Thoracic aorta (tissue), 2 donors: ENCODE data around the gene ELAVL1. TPM values are rescaled to one million over a fixed set of nuclear protein-coding genes. Genes with fewer than 3 reads are reported as not detected.

ENCODE experiments used
- ATAC-seq: fragments of 150-250 bp; one replicate; pipeline ENCODE4 v1.8.0; 2017; ENCODE audit warnings: low read depth; ENCODE audit not compliant: insufficient number of reproducible peaks, low FRiP score
- DNase-seq: peaks from one replicate; pipeline ENCODE4 v3.0.0-alpha.2; 2020; ENCODE audit warnings: low spot score
- H3K27ac ChIP-seq, 2 donors: fragments of 200-600 bp; sonication (generic); 1 replicate in 1 of 2; 2 replicates in 1 of 2; pipeline ENCODE4 v1.5.1; 2016; ENCODE audit warnings: mild to moderate bottlenecking in 2 of 2, moderate library complexity in 2 of 2
- H3K27me3 ChIP-seq: fragments of 200-600 bp; sonication (generic); replicated peaks from 2 replicates; pipeline ENCODE4 v1.6.0; 2016; ENCODE audit warnings: mild to moderate bottlenecking; ENCODE audit not compliant: insufficient read depth
- H3K36me3 ChIP-seq: fragments of 200-600 bp; sonication (generic); one replicate; pipeline ENCODE4 v1.5.1; 2016
- H3K4me1 ChIP-seq, 2 donors: fragments of 200-600 bp; sonication (generic); 1 replicate in 1 of 2; 2 replicates in 1 of 2; pipeline versions ENCODE4 v1.5.1 to v1.6.0; 2016; ENCODE audit warnings: low read depth in 2 of 2, mild to moderate bottlenecking in 1 of 2; ENCODE audit not compliant: control insufficient read depth in 1 of 2
- H3K4me3 ChIP-seq: fragments of 200-600 bp; sonication (generic); 2 replicates; pipeline ENCODE4 v1.5.1; 2016; ENCODE audit warnings: mild to moderate bottlenecking
- H3K9me3 ChIP-seq: fragments of 200-600 bp; sonication (generic); 2 replicates; pipeline ENCODE4 v1.5.1; 2016
- total RNA-seq, 2 donors: library from RNA; depleted of rRNA; stranded (reverse); fragments of >200 nt; gene quantifications; one replicate each; pipeline versions ENCODE4 v1.1.0 to v1.2.3, GENCODE V29; 2016
- TF ChIP-seq, protein P1 (sequence below): fragments of 200-600 bp; sonication (generic); IDR thresholded peaks from one replicate; pipeline ENCODE4 v1.5.1; 2019; ENCODE audit warnings: antibody characterized with exemption

ELAVL1 gene
- total RNA-seq, 2 donors from 2014 or later = 33.6 to 39.2 TPM

DNA sequence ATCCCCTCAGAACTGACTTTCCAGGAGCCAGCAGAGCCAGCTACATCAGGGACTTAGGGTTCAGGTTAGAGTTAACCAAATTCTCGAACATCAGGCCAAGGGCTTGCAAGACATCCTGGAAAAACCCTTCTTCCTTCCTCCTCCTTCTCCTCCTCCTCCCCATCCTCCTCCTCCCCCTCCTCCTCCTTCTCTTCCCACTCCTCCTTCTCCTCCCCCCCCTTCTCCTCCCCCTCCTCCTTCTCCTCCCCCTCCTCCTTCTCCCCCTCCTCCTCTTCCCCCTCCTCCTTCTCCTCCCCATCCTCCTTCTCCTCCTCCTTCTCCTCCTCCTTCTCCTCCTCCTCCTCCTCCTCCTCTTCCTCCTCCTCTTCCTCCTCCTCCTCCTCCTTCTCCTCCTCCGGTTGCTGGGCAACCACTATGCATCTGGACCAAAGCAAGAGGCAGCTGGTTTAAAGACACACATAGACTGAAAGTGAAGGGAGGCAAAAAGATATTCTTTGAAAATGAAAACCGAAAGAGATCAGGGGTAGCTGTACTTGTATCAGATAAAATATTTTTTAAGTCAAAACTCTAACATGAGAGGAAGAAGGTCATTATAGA, 41.2 kb upstream of the ELAVL1 start:
- TF ChIP-seq, protein P1, sequence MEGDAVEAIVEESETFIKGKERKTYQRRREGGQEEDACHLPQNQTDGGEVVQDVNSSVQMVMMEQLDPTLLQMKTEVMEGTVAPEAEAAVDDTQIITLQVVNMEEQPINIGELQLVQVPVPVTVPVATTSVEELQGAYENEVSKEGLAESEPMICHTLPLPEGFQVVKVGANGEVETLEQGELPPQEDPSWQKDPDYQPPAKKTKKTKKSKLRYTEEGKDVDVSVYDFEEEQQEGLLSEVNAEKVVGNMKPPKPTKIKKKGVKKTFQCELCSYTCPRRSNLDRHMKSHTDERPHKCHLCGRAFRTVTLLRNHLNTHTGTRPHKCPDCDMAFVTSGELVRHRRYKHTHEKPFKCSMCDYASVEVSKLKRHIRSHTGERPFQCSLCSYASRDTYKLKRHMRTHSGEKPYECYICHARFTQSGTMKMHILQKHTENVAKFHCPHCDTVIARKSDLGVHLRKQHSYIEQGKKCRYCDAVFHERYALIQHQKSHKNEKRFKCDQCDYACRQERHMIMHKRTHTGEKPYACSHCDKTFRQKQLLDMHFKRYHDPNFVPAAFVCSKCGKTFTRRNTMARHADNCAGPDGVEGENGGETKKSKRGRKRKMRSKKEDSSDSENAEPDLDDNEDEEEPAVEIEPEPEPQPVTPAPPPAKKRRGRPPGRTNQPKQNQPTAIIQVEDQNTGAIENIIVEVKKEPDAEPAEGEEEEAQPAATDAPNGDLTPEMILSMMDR = no peak
- Histone ChIP-seq H3K27ac (no peak overlapping the region), H3K9me3 (no peaks in the 10 kb centered on the region), H3K27me3 (no peaks in the 10 kb centered on the region), H3K36me3 (no peaks in the 10 kb centered on the region), H3K4me1 (peaks cover 0 to 5% of the 10 kb centered on the region in 2 donors), H3K4me3 (no peak overlapping the region)
- no peak for DNase-seq
- no peak for ATAC-seq

DNA sequence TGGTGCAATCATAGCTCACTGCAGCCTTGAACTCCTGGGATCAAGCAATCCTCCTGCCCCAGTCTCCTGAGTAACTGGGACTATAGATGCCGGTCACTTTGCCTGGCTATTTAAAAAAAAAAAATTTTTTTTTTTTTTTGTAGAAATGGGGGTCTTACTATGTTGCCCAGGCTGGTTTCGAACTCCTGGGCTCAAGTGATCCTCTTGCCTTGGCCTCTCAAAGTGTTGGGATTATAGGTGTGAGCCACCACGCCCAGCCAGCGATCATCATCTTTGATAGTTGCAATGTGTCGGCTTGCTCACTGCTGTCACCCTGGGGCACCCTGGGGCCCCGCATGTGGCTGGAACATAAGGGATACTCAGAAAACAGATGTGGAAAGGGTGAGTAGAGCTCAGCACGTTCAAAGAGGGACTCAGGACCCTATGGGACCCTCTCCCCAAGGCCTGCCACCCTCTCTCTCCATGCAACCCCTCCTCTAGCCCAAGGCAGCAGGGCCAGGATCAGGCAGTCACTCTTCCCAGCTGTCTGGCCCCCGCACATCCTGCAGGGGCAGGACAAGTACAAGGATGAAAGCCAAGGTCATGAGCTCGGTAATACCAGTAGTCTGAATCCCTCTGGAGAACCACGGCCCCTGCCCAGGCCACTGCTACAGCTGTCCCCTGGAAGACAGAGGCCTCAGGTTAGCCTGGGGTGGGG, 40.6 kb upstream of the ELAVL1 start:
- no peak overlapping the region for H3K4me3 ChIP-seq
- H3K9me3 ChIP-seq = no peaks in the 10 kb centered on the region
- TF ChIP-seq, protein P1 = no peak
- peaks cover 0 to 5% of the 10 kb centered on the region in 2 donors for H3K4me1 ChIP-seq
- no peak overlapping the region for H3K27ac ChIP-seq
- H3K36me3 ChIP-seq = no peaks in the 10 kb centered on the region
- no peak for ATAC-seq
- no peak for DNase-seq
- no peaks in the 10 kb centered on the region for H3K27me3 ChIP-seq

DNA sequence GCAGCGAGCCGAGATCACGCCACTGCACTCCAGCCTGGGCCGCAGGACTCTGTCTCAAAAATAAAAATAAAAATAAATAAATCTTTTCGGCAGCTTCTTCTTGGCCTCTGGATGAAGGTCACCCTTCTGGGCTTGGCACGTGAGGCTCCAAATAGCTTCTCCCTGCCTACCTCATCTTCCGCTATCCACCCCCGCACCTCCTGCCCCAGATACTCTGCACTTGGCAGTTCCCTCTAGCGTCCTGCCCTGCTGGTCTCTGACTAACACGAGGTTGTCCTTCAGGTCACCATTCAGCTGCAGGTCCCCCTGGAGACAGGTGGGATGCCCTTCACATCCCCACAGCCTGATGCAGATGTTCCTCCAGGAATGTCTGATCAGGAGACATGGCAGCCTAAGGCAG, 38.6 kb upstream of the ELAVL1 start:
- ATAC-seq = no peak
- no peak overlapping the region for H3K4me3 ChIP-seq

GRCh38 chr19:8042900-8043299, 37.5 kb upstream of the ELAVL1 start:
- TF ChIP-seq, protein P1 = no peak
- DNase-seq (no peak), ATAC-seq (no peak)
- H3K9me3 ChIP-seq = no peaks in the 10 kb centered on the region
- H3K36me3 ChIP-seq = no peaks in the 10 kb centered on the region
- no peaks in the 10 kb centered on the region for H3K27me3 ChIP-seq
- H3K27ac ChIP-seq = no peak overlapping the region
- no peaks in the 10 kb centered on the region for H3K4me1 ChIP-seq
- no peak overlapping the region for H3K4me3 ChIP-seq

More for the DNA sequence above, 38.6 kb upstream of the ELAVL1 start:
- Histone ChIP-seq H3K4me1 (no peaks in the 10 kb centered on the region), H3K27ac (no peak overlapping the region), H3K36me3 (no peaks in the 10 kb centered on the region), H3K27me3 (no peaks in the 10 kb centered on the region), H3K9me3 (no peaks in the 10 kb centered on the region)
- TF ChIP-seq, protein P1 = no peak
- DNase-seq = no peak

DNA sequence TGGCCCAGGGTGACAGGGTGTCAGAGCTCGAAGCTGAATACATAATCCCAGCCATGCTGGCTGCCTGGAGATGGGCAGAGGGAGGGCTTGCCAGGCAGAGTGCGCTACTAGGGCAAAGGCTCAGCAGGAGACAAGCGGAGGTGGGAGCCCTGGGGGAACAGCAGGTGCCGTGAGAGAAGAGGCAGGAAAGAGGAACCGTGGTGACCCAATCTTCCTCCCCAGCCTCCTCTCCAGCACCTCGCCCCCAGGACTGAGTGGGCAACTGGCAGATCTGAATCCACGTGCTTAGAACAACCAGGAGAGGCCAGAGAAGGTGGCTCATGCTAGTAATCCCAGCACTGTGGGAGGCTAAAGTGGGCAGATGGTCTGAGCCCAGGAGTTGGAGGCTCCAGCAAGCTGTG, 36.1 kb upstream of the ELAVL1 start:
- DNase-seq (no peak), ATAC-seq (no peak)
- Histone ChIP-seq H3K27ac (no peak overlapping the region), H3K4me1 (no peaks in the 10 kb centered on the region), H3K9me3 (no peaks in the 10 kb centered on the region), H3K27me3 (no peaks in the 10 kb centered on the region), H3K36me3 (no peaks in the 10 kb centered on the region), H3K4me3 (no peak overlapping the region)
- TF ChIP-seq, protein P1 = no peak
